NCI-H524 treated with DMSO at 0.1 percent for 48 hours (cell line): ENCODE data around the gene CCDC102B.
"Not testable (repeated sequence)": the region's sequence is repeated elsewhere in the genome, so short reads cannot be mapped to it uniquely, and the experiment has no call there.

ENCODE experiments used
- DNase-seq: peaks from one replicate; lab custom pipeline; 2025; lab: John Stamatoyannopoulos, UW

The CCDC102B gene

GRCh38 chr18:68830256-68831045 is 32.6 kb downstream of the CCDC102B start:
- DNase-seq = no peak

- DNase-seq = no peak
Measured at GRCh38 chr18:68833756-68834155, 35.9 kb downstream of the CCDC102B start.

GRCh38 chr18:68837665-68838451 is 40.0 kb downstream of the CCDC102B start:
- no peak for DNase-seq

GRCh38 chr18:68839701-68840100 is 41.8 kb downstream of the CCDC102B start:
- DNase-seq = no peak

GRCh38 chr18:68840554-68841263 is 42.8 kb downstream of the CCDC102B start:
- no peak for DNase-seq

GRCh38 chr18:68841301-68841700 is 43.4 kb downstream of the CCDC102B start:
- no peak for DNase-seq

GRCh38 chr18:68842951-68843350 is 45.1 kb downstream of the CCDC102B start:
- no peak for DNase-seq

- no peak for DNase-seq
Measured at GRCh38 chr18:68843473-68844089, 45.7 kb downstream of the CCDC102B start.

GRCh38 chr18:68847219-68847837 is 49.4 kb downstream of the CCDC102B start:
- DNase-seq = no peak

GRCh38 chr18:68848242-68848641 is 50.4 kb downstream of the CCDC102B start:
- DNase-seq = no peak

GRCh38 chr18:68854786-68855391 is 57.0 kb downstream of the CCDC102B start:
- DNase-seq = no peak

- DNase-seq = no peak
Measured at GRCh38 chr18:68855491-68855890, 57.6 kb downstream of the CCDC102B start.

- no peak for DNase-seq
Measured at GRCh38 chr18:68861365-68861764, 63.5 kb downstream of the CCDC102B start.

GRCh38 chr18:68865021-68865420 is 67.1 kb downstream of the CCDC102B start:
- no peak for DNase-seq

- no peak for DNase-seq
Measured at GRCh38 chr18:68865503-68865902, 67.6 kb downstream of the CCDC102B start.

GRCh38 chr18:68873003-68873402 is 75.1 kb downstream of the CCDC102B start:
- DNase-seq = no peak

- no peak for DNase-seq
Measured at GRCh38 chr18:68874361-68874760, 76.5 kb downstream of the CCDC102B start.

- not testable (repeated sequence) for DNase-seq
Measured at GRCh38 chr18:68879947-68880346, 82.1 kb downstream of the CCDC102B start.

- DNase-seq = no peak
Measured at GRCh38 chr18:68887410-68887809, 89.5 kb downstream of the CCDC102B start.

GRCh38 chr18:68893354-68893753 is 95.5 kb downstream of the CCDC102B start:
- DNase-seq = no peak

- no peak for DNase-seq
Measured at GRCh38 chr18:68897286-68897685, 99.4 kb downstream of the CCDC102B start.
